Calu3 (cell line): Measurements from ENCODE around the gene DDX3X. TPM values are rescaled to one million over a fixed set of nuclear protein-coding genes. Genes with fewer than 3 reads are reported as not detected.
A peak's percentile ranks its signal among the peaks of the same experiment; 100 is the strongest.
"Not testable (repeated sequence)": the region's sequence is repeated elsewhere in the genome, so short reads cannot be mapped to it uniquely, and the experiment has no call there.

Experiments
- Bru-seq: library from RNA; stranded (reverse); fragments of 400-500 nt; gene quantifications from one replicate; lab custom pipeline; 2021; lab: Mats Ljungman, UMichigan
- BruChase-seq, 2 experiments: library from RNA; stranded (reverse); fragments of 400-500 nt; gene quantifications; one replicate each; lab custom pipeline; 2021; lab: Mats Ljungman, UMichigan
- BruUV-seq: library from RNA; stranded (reverse); fragments of 400-500 nt; replicated peaks from 2 replicates; lab custom pipeline; 2021; lab: Mats Ljungman, UMichigan
- CTCF ChIA-PET: fragments of 300-600 bp; sonication (Branson Sonifier 250); formaldehyde crosslinking; loops from one replicate; lab custom pipeline; 2022; ENCODE audit warnings: antibody characterized with exemption; lab: Charles Lee
- DNase-seq: peaks from one replicate; pipeline ENCODE4 v3.0.0; 2022
- H3K27ac Mint-ChIP-seq: one replicate; pipeline ENCODE4 v1.8.0; 2022; ENCODE audit warnings: mixed read lengths; ENCODE audit not compliant: unreplicated experiment
- H3K27me3 Mint-ChIP-seq: one replicate; pipeline ENCODE4 v1.8.0; 2022; ENCODE audit warnings: mixed read lengths; ENCODE audit not compliant: unreplicated experiment
- H3K36me3 Mint-ChIP-seq: one replicate; pipeline ENCODE4 v1.8.0; 2022; ENCODE audit warnings: mild to moderate bottlenecking, moderate library complexity, mixed read lengths; ENCODE audit not compliant: insufficient read depth, unreplicated experiment
- H3K4me1 Mint-ChIP-seq: one replicate; pipeline ENCODE4 v1.8.0; 2022; ENCODE audit warnings: mild to moderate bottlenecking, low read depth, mixed read lengths; ENCODE audit not compliant: unreplicated experiment
- H3K4me3 Mint-ChIP-seq: one replicate; pipeline ENCODE4 v1.8.0; 2022; ENCODE audit warnings: mild to moderate bottlenecking, low read depth, moderate library complexity, mixed read lengths; ENCODE audit not compliant: unreplicated experiment
- H3K9me3 Mint-ChIP-seq: one replicate; pipeline ENCODE4 v1.8.0; 2022; ENCODE audit warnings: low read depth, mixed read lengths; ENCODE audit not compliant: unreplicated experiment
- CTCF ChIP-seq: fragments of 200-600 bp; IDR thresholded peaks from one replicate; pipeline ENCODE4 v1.8.0; 2022; ENCODE audit warnings: antibody characterized with exemption; ENCODE audit not compliant: unreplicated experiment
- intact Hi-C: fragments of 100-400 bp; cut with micrococcal nuclease; formaldehyde crosslinking; loops from one replicate; pipeline ENCODE4 v1.10.0; 2022; ENCODE audit not compliant: unreplicated experiment
- long read RNA-seq: library from polyadenylated mRNA; stranded (forward); transcript quantifications from one replicate; pipeline ENCODE4 v2.0.0, GENCODE V29; 2022
- total RNA-seq: library from RNA; stranded (reverse); gene quantifications from 2 replicates; pipeline ENCODE4 v1.2.3, GENCODE V29; 2022

DDX3X gene
- total RNA-seq (308 and 321 TPM in 2 replicates), Bru-seq, nascent RNA (percentile 98 among the genes with signal in this experiment), BruChase-seq, experiment 1, labeled RNA remaining after a 6-hour chase (percentile 99 among the genes with signal in this experiment), BruChase-seq, experiment 2, labeled RNA remaining after a 2-hour chase (percentile 99 among the genes with signal in this experiment)
- long read RNA-seq, full-length matches to known transcripts, result 56 of 89 reads
- long read RNA-seq, partial matches to known transcripts, result 28 of 89 reads
- long read RNA-seq, other reads (novel, unspliced or antisense), result 5 of 89 reads

- Mint-ChIP-seq H3K27ac (peak within 1 kb of the TSS; percentile 100), H3K4me3 (peak within 1 kb of the TSS; percentile 73), H3K4me1 (no peaks in the 10 kb centered on the region), H3K36me3 (peaks cover 69% of the 10 kb centered on the region), H3K9me3 (no peaks in the 10 kb centered on the region), H3K27me3 (no peaks in the 10 kb centered on the region)
- CTCF ChIA-PET, result interaction anchor here (0.7 to 1.0 kb wide), 4 partner anchors 19 to 327 kb away, joined by 3 to 5 read pairs (median 4); no protein-coding TSS in a partner anchor
- intact Hi-C loops, result loop anchor here (2.0 to 10.0 kb wide), 3 partner anchors 33 to 57 kb away; no protein-coding TSS in a partner anchor
- TF ChIP-seq CTCF, result no peak
- no TSS peak for BruUV-seq
- DNase-seq, result peak; percentile 79
Measured at GRCh38 chrX:41333744-41334362, at the start of gene DDX3X. DDX3X (plus strand) TSS chrX:41334162; CDS start chrX:41334253, 91 bp downstream.

GRCh38 chrX:41285928-41286327, 48.0 kb upstream of the DDX3X start:
- H3K4me3 Mint-ChIP-seq, H3K27ac Mint-ChIP-seq, intact Hi-C loops, H3K36me3 Mint-ChIP-seq, DNase-seq, H3K27me3 Mint-ChIP-seq, H3K4me1 Mint-ChIP-seq, BruUV-seq, H3K9me3 Mint-ChIP-seq: not testable (repeated sequence)
- CTCF ChIA-PET, result interaction anchor here (0.5 kb wide), 1 partner anchor 95 kb away, joined by 3 read pairs; no protein-coding TSS in a partner anchor

- H3K36me3 Mint-ChIP-seq, result no peaks in the 10 kb centered on the region
- no peaks in the 10 kb centered on the region for H3K27me3 Mint-ChIP-seq
- no peak overlapping the region for H3K27ac Mint-ChIP-seq
- TF ChIP-seq CTCF, result no peak
- no peak for DNase-seq
- H3K9me3 Mint-ChIP-seq, result peaks cover 4% of the 10 kb centered on the region
- CTCF ChIA-PET, result no interaction called here
- BruUV-seq, result no TSS peak
- H3K4me1 Mint-ChIP-seq, result no peaks in the 10 kb centered on the region
- intact Hi-C loops, result no loop called here
- no peak overlapping the region for H3K4me3 Mint-ChIP-seq
Measured at GRCh38 chrX:41288641-41289040, 45.3 kb upstream of the DDX3X start.

- peaks cover 4% of the 10 kb centered on the region for H3K9me3 Mint-ChIP-seq
- H3K36me3 Mint-ChIP-seq, result no peaks in the 10 kb centered on the region
- CTCF ChIA-PET, result no interaction called here
- intact Hi-C loops, result no loop called here
- H3K4me3 Mint-ChIP-seq, result no peak overlapping the region
- BruUV-seq, result no TSS peak
- H3K27ac Mint-ChIP-seq, result no peak overlapping the region
- H3K27me3 Mint-ChIP-seq, result no peaks in the 10 kb centered on the region
- no peak for TF ChIP-seq CTCF
- H3K4me1 Mint-ChIP-seq, result no peaks in the 10 kb centered on the region
- DNase-seq, result no peak
Measured at GRCh38 chrX:41289095-41289494, 44.9 kb upstream of the DDX3X start.
